A172 (cell line): ENCODE results near the gene TBC1D8B. TPM values are rescaled to one million over a fixed set of nuclear protein-coding genes. Genes with fewer than 3 reads are reported as not detected.
A peak's percentile ranks its signal among the peaks of the same experiment; 100 is the strongest.
"Not testable (repeated sequence)": the region's sequence is repeated elsewhere in the genome, so short reads cannot be mapped to it uniquely, and the experiment has no call there.

Source experiments
- DNase-seq: peaks from one replicate; pipeline ENCODE4 v3.0.0-alpha.2; 2015; ENCODE audit warnings: low spot score
- total RNA-seq: library from RNA; depleted of rRNA; stranded (reverse); fragments of >200 nt; shearing (Covaris generic); gene quantifications from 2 replicates; pipeline ENCODE4 v1.2.3, GENCODE V29; 2014; rRNA removed

TBC1D8B gene
- not detected in 2 replicates for total RNA-seq

GRCh38 chrX:106802388-106803275 lies at the start of gene TBC1D8B:
Gene TBC1D8B (plus strand): TSS chrX:106802673. CDS start chrX:106802854, 181 bp downstream.
- peak; percentile 13 for DNase-seq

GRCh38 chrX:106769288-106769687 lies 33.2 kb upstream of the TBC1D8B start:
- not testable (repeated sequence) for DNase-seq

DNA sequence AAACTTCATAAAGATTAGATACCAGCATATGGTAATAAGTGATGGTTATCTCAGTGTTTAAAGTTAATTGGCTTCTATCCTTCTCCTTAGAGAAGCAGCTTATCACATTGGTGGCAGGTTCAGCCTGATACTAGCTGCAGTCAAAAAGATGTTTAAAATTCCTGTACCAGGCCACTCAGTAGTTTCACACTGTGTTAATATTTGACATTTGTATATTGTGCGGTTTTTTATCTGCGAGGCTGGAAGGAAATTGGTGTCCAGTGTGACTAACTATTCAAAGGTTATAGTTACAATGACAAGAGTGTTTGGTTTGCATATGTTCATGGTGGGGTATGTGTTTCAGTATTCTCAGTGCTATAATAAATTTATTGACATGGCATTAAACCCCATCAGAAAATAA lies 27.5 kb upstream of the TBC1D8B start:
- no peak for DNase-seq

- no peak for DNase-seq
These were observed 22.2 kb upstream of the TBC1D8B start for GRCh38 chrX:106780264-106780663.

GRCh38 chrX:106780664-106781377 lies 21.7 kb upstream of the TBC1D8B start:
- no peak for DNase-seq

GRCh38 chrX:106783716-106784115 lies 18.8 kb upstream of the TBC1D8B start:
- DNase-seq: no peak

DNA sequence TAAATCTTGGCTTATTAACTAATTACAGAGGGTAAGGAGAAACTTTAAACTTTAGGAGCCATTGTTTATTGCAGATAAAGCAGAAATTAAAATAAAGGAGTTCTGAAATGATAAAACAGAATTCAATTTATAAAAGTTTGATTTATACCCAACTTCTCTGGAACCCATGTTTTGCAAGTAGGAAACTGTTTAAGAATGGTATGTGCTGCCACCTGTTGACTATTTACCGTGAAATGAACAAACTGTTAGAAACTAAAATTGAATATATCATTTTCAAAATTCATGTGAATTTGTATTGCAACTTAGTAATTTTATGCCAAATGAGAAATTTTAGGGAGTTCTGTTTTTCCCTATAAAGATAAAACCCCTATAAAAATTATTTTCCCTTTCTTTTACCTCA lies 11.0 kb upstream of the TBC1D8B start:
- no peak for DNase-seq

DNA sequence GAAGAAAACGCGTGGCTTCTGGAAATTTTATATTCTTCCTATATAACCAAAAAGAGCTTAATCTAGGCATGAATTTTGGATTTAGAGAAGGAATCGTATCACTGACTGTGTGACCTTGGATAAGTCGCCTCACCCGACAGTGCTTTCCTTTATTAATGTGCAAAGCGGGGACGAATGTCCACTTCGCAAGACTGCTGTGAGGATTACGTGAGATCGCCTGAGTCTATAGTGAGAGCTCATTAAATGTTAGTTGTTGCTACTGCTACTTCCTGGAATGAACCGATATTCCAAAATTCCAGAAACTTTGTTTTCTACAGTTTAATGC lies 448 bp upstream of the TBC1D8B start:
- no peak for DNase-seq

DNA sequence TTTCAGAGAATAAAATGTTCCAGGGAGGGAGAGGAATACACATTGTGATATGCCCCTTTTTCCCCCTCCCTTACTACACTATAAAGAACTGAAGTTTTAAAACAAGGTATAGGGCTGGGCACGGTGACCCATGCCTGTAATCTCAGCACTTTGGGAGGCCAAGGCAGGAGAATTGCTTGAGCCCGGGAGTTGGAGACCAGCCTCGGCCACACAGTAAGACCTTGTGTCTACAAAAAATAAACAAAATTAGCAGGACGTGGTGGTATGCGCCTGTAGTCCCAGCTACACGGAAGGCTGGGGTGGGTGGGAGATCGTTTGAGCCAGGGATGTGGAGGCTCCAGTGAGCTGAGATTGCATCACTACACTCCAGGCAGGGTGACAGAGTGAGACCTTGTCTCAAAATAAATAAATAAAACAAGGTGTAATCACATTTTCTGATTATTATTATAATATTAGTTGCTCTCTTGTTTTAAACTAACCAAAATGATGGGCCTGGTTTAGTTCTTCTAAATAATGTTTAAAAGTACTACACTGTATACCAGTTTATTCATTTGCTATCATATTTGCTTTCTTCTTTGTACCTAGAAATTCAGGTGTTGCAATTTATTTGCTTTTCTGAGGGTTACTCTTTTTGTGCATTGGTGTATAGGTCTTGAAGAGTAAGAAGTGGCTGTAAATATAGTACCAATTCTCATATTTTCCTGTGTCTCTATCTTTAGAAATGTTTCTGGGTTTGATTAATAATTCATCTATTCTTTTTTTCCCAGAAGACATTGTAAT lies 8.8 kb downstream of the TBC1D8B start:
- DNase-seq: no peak

DNA sequence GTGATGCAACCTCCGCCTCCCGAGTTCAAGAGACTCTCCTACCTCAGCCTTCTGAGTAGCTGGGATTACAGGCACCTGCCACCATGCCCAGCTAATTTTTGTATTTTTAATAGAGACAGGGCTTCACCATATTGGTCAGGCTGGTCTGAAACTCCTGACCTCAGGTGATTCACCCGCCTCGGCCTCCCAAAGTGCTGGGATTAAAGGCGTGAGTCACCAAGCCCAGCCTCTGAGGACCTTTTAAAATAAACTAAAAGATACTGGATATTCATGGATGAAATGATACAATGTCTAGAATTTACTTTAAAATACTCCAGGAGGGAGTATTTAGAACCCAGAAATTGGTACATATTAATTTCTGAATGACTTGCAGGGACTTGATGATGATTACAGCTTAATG lies 10.5 kb downstream of the TBC1D8B start:
- not testable (repeated sequence) for DNase-seq

GRCh38 chrX:106814093-106814492 lies 11.6 kb downstream of the TBC1D8B start:
- not testable (repeated sequence) for DNase-seq

GRCh38 chrX:106862972-106863688 lies 60.7 kb downstream of the TBC1D8B start:
- no peak for DNase-seq

DNA sequence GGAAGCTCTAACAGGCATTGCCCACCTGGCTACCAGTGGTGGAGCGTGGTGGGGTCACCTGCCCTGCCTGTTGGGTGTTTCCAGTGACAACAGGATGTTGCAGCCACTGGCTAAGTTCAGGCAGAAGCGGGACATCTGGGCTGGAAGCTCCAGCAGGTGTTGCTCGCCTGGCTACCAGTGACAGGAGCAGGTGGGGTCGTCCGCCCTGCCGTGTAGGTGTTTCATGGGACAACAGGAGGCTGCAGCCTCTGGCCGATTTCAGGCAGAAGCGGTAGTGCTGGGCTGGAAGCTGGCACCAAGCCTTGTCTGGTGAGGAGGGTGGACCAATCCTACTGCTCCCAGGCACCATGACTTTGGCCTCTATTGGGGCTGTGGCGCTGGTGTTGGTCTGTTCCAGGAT lies 61.2 kb downstream of the TBC1D8B start:
- DNase-seq: no peak

- DNase-seq: not testable (repeated sequence)
These were observed 70.3 kb downstream of the TBC1D8B start for GRCh38 chrX:106872796-106873195.

GRCh38 chrX:106874075-106874474 lies 71.6 kb downstream of the TBC1D8B start:
- no peak for DNase-seq

DNA sequence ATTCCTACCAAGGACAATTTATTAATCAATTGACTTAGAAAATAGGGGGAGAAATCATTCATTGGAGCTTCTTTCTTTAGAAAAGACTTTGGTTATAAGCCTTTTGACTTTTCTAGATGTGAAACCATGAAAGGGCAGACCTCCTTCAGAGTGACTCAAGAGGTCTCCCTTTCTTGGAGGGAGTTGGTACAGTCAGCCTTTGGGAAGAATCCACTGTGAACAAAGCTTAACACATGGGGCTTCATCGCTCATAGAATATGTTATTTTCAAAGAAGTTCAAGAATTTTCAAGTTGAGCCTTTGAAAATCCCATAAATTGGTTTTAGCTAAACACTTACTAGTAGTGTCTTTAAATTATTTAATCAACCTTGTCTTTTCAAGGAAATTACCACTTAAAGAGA lies 72.7 kb downstream of the TBC1D8B start:
- DNase-seq: no peak

- DNase-seq: no peak
These were observed 87.0 kb downstream of the TBC1D8B start for GRCh38 chrX:106889468-106889867.

- DNase-seq: no peak
These were observed 89.4 kb downstream of the TBC1D8B start for GRCh38 chrX:106891762-106892460.

GRCh38 chrX:106894392-106894909 lies 92.0 kb downstream of the TBC1D8B start:
- peak; percentile 37 for DNase-seq

DNA sequence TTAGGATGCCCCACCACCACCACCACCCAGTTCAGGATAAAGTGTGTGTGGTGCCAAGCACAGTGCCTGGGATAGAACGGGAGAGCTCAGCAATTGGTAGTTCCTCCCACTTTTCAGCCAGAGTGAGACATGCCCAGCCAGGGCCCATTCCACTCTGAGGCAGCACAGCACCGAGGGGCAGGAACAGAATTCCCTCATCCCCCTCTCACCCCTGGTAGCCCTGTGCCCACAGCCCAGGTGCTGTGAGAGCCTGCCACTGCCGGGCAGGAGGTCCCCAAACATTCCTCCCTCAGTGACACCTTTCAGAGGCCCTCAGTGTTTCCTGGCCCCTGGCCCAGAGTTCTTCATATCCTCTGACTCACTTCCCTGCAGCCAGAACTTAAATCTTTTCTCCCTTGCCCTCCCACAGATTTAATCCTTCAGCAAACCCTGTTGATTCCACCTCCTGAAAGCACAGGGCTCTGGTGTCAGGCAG lies 92.5 kb downstream of the TBC1D8B start:
- DNase-seq: peak; percentile 61

GRCh38 chrX:106897259-106897658 lies 94.8 kb downstream of the TBC1D8B start:
- DNase-seq: peak; percentile 14
